ENCODE data around the gene GPR137B.

DNA sequence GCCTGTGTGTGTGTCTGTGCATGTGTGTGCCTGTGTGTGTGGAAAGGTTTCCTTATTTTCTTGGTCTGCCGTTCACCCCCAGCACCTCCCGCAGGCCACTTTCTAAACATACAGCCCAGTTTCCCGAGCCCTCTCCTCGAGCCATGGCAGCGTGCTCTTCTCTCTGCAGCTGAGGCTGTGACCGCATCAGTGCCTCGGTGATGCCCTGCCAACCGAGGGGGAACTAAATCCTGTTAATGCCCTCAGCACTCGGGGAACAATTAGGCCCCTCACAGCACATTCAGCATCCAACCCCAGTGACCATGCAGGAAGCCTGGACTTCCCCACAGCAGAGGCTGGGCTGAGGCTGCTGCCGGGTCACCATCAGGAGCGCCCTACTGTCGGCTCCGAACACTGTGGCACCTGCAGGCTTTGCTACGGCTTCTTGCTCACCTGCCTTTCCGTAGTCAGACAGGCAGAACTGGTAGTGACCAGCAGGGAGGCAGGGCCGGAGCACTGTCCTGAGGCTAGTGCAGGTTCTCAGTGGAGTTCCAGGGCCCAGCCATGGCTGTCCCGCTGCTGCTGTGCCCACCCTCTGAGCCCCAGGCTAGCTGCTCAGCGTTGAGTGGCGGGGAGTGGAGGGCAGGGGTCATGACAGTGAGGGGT is 8.1 kb downstream of the GPR137B start:
- no peak for TF ChIP-seq POLR2AphosphoS5 (IDR thresholded peaks at IDR 0.05; ENCODE audit: low read depth, low read length)
- no peak for TF ChIP-seq POLR2A (IDR thresholded peaks at IDR 0.05; ENCODE audit: low read depth, low read length)
- no peak for TF ChIP-seq SPI1 (IDR thresholded peaks at IDR 0.05; ENCODE audit: low read depth, low read length)
- no peak for TF ChIP-seq TAF1 (IDR thresholded peaks at IDR 0.05; ENCODE audit: low read depth, low read length)
- TF ChIP-seq POU2F2 (IDR thresholded peaks at IDR 0.05; ENCODE audit: low read depth, low read length) = no peak

Data from GM12891 (cell line).